ENCODE results near the gene KLF7.

DNA sequence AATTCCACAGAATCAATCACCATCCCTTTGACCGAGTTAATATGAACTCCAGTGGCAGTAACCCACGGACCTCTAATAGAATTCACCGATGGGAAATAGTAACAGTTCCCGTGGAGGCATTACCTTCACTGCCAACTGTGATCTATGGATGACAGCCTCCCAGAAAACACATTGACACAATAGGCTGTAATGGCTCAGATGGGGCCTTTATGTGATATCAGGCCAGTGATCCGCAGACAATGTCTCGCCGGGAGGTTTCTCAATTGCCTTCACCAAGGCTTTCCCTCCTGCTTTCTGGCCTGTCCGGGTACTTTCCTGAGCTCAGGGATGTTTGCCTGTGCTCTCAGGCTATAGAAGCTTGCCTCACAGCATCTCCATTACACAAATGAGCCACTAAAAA lies 34.4 kb upstream of the KLF7 start:
- TF ChIP-seq EZH2 (IDR thresholded peaks at IDR 0.05): no peak
- TF ChIP-seq RAD21 (IDR thresholded peaks at IDR 0.05; ENCODE audit: low read depth): no peak
- TF ChIP-seq, protein P1, sequence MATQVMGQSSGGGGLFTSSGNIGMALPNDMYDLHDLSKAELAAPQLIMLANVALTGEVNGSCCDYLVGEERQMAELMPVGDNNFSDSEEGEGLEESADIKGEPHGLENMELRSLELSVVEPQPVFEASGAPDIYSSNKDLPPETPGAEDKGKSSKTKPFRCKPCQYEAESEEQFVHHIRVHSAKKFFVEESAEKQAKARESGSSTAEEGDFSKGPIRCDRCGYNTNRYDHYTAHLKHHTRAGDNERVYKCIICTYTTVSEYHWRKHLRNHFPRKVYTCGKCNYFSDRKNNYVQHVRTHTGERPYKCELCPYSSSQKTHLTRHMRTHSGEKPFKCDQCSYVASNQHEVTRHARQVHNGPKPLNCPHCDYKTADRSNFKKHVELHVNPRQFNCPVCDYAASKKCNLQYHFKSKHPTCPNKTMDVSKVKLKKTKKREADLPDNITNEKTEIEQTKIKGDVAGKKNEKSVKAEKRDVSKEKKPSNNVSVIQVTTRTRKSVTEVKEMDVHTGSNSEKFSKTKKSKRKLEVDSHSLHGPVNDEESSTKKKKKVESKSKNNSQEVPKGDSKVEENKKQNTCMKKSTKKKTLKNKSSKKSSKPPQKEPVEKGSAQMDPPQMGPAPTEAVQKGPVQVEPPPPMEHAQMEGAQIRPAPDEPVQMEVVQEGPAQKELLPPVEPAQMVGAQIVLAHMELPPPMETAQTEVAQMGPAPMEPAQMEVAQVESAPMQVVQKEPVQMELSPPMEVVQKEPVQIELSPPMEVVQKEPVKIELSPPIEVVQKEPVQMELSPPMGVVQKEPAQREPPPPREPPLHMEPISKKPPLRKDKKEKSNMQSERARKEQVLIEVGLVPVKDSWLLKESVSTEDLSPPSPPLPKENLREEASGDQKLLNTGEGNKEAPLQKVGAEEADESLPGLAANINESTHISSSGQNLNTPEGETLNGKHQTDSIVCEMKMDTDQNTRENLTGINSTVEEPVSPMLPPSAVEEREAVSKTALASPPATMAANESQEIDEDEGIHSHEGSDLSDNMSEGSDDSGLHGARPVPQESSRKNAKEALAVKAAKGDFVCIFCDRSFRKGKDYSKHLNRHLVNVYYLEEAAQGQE (IDR thresholded peaks at IDR 0.05; ENCODE audit: low read depth): no peak
- TF ChIP-seq, protein P2, sequence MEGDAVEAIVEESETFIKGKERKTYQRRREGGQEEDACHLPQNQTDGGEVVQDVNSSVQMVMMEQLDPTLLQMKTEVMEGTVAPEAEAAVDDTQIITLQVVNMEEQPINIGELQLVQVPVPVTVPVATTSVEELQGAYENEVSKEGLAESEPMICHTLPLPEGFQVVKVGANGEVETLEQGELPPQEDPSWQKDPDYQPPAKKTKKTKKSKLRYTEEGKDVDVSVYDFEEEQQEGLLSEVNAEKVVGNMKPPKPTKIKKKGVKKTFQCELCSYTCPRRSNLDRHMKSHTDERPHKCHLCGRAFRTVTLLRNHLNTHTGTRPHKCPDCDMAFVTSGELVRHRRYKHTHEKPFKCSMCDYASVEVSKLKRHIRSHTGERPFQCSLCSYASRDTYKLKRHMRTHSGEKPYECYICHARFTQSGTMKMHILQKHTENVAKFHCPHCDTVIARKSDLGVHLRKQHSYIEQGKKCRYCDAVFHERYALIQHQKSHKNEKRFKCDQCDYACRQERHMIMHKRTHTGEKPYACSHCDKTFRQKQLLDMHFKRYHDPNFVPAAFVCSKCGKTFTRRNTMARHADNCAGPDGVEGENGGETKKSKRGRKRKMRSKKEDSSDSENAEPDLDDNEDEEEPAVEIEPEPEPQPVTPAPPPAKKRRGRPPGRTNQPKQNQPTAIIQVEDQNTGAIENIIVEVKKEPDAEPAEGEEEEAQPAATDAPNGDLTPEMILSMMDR (IDR thresholded peaks at IDR 0.05 in 2 of 3, conservative IDR thresholded peaks at IDR 0.05 in 1 of 3; ENCODE audit: borderline replicate concordance in 1 of 3, insufficient read depth in 1 of 3, low read depth in 2 of 3, low read length in 2 of 3): no peak
